ENCODE results near the gene DSG1.

- TF ChIP-seq CTCF (IDR thresholded peaks at IDR 0.05) (no peak), POLR2A (IDR thresholded peaks at IDR 0.05) (no peak)
Measured at GRCh38 chr18:31382107-31382506, 64.1 kb downstream of the DSG1 start.
